Femur (tissue), 1 donor: ENCODE results near the gene RASGRF2.

ENCODE experiments used
- DNase-seq: peaks from one replicate; pipeline ENCODE4 v3.0.0-alpha.2; 2017

The RASGRF2 gene

GRCh38 chr5:80956272-80956671 is 3.9 kb upstream of the RASGRF2 start:
- DNase-seq, result no peak

DNA sequence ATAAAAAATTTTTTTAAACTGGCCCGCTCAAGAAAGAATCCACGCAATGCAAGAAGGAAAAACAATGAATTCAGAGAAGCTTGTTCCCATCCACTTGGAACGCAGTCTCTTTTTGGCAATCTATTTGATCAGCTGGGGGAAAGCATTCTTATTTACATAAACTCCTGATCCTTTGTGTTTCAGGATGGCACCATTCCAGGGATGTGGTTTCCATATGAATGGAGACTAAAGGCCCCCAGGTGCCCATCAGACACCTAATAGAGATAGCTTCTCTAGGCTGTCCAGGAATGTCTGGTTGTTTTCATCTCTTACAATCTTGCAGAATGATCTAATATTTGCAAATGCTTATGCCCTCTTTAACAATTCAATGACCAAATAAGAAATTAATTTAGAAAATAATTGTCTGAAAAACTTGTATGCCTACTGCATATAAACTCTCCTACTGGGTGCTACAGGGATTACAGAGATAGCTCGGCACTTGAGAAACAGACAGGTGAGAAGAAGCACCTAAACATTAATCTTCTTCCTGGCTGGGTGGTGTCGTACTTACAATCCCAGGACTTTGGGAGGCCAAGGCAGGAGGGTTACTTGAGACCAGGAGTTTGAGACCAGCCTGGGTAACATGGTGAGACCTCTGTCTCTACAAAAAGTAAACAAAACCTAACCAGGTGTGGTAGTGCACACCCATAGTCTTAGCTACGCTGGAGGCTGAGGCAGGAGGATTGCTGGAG is 3.0 kb upstream of the RASGRF2 start:
- DNase-seq, result no peak

- DNase-seq, result no peak
These were observed 1.5 kb upstream of the RASGRF2 start for GRCh38 chr5:80958616-80959015.

DNA sequence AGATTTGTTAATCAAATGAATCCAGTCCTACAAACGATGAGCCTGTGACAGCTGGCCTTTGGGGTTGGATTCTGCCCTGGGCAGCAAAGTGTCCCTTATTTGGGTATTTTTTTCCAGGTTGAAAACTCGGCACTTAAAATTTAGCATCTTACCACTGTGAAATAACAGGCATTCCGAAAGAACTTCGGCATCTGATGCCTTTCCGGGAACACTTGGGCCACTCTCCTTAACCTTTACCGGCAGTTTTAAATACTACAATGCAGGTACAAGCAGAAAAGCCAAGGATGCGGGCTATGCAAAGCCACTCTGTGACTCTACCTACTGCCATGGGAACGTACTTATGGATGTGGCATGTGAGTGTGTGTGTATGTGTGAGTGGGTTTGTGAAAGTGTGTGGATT is 1.0 kb upstream of the RASGRF2 start:
- DNase-seq, result no peak

- DNase-seq, result no peak
These were observed 590 bp downstream of the RASGRF2 start for GRCh38 chr5:80960531-80961375.

- no peak for DNase-seq
These were observed 1.5 kb downstream of the RASGRF2 start for GRCh38 chr5:80961376-80962281.

GRCh38 chr5:80962630-80963520 is 2.7 kb downstream of the RASGRF2 start:
- no peak for DNase-seq

- DNase-seq, result no peak
These were observed 3.3 kb downstream of the RASGRF2 start for GRCh38 chr5:80963521-80963895.

- no peak for DNase-seq
These were observed 3.9 kb downstream of the RASGRF2 start for GRCh38 chr5:80963966-80964481.

DNA sequence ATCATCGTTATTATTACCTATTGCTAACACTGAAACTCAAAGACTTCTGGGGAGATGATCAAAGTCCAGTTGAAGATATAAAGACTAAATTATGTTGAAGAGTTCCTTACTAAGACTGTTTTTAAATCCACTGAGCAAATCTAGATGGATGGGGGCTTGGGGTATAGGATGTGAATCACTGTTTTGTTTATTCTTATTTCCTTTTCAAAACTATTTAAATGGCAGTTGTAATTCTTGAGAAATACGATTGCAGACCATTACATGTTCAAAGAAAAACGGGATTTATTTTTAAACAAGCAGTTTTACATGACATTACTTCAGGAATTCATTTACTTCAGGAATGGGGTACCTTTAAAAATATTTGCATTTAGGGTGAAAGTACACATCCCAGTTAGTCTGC is 4.3 kb downstream of the RASGRF2 start:
- no peak for DNase-seq

- DNase-seq, result no peak
These were observed 4.8 kb downstream of the RASGRF2 start for GRCh38 chr5:80964919-80965318.

GRCh38 chr5:80967500-80968181 is 7.5 kb downstream of the RASGRF2 start:
- no peak for DNase-seq

GRCh38 chr5:80973027-80973426 is 12.9 kb downstream of the RASGRF2 start:
- no peak for DNase-seq

- DNase-seq, result no peak
These were observed 14.9 kb downstream of the RASGRF2 start for GRCh38 chr5:80975065-80975464.

GRCh38 chr5:80976985-80977384 is 16.8 kb downstream of the RASGRF2 start:
- DNase-seq, result no peak

DNA sequence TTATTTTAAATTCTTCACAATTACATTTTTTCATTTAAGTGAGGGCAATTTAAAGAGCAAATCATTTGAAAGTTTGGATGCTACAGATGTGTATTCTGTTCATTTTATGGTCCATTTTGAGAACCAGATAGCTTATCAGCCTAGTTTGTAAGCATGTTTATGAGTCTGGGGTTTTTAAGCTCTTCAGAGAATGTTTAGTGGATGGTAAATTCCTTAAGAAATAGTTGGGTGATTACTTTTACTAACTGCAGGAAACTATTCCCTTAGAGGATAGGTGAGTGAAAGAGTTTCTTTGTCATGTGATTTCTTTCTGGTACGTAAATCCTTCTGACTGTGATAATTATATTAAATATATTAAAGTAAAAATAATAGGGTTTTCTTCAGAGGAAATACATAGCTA is 17.6 kb downstream of the RASGRF2 start:
- no peak for DNase-seq

DNA sequence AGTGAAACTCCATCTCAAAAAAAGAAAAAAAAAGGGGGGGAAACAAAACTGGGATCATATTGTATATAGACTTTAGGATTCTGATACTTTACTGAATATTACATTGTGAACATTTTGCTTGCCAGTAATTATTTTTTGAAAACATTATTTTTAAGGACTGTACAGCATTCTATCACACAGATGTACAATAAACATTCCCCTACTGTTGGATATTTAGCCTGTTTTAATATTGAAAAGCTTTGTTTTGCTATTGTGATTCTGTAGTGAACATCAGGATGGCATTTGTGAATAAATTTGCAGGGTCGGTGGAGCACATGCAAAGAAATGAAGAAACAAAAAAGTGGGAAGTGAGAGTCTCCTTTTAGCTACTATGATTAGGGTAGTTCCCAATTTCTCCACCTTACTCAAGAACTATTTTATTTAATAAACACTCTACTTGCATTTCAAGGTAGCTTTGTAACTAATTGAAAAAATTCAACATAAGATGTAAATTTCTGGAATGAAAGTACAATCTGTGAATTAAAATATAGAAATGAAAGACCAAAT is 18.7 kb downstream of the RASGRF2 start:
- DNase-seq, result no peak

DNA sequence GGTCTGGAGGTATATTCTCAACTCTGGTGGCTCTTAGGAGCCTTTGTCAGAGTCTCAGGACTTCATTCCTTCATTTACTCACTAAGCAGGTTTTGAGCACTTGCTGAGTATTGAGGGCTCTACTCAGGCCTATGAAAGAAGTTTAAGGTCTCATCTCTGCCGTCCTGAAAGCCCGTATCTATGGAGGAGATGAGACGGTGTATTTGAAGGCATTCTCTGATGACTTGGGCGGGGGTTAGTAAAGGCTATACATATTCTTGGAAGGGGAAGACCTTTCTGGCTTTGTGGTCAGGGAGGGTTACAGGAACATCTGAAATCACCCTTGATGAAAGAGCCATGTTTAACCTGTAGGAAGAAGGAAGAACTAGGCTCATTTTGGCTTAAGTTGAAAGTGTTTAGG is 21.9 kb downstream of the RASGRF2 start:
- DNase-seq, result no peak

- DNase-seq, result no peak
These were observed 25.6 kb downstream of the RASGRF2 start for GRCh38 chr5:80985600-80986228.

DNA sequence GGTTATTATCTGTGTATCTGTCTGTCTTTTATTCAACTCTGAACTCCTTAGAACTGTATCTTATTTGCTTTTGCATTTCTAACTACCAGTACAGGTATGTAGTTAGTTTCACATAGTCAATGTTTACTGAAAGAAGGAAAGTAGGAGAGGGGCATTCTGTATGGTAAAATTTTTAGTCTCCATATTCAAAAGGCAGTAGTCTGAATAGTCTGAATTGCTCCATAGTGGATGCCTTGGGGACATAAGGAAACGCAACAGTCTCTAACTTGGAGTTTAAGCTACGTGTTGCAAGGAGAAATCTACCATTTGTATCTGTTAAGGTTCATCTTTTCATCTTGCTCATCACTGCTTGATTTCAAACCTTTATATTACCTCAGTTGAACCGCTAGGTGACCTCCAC is 26.2 kb downstream of the RASGRF2 start:
- DNase-seq, result no peak
